AG04449 (cell line): ENCODE data around the gene ANKRD13B.

ENCODE experiments used
- CTCF ChIA-PET: fragments of 350-600 bp; formaldehyde crosslinking; extraction: SDS; loops from one replicate; lab custom pipeline; 2021; ENCODE audit warnings: antibody characterized with exemption; lab: Yijun Ruan, JAX
- POLR2A ChIA-PET: fragments of 400-600, 350-600 bp; formaldehyde crosslinking; extraction: SDS; loops from one replicate; lab custom pipeline; 2020; ENCODE audit warnings: antibody characterized with exemption, inconsistent platforms; lab: Yijun Ruan, JAX
- DNase-seq: peaks from one replicate; pipeline ENCODE4 v3.0.0-alpha.2; 2010; ENCODE audit warnings: low read depth, low spot score
- H3K4me3 ChIP-seq: 2 replicates; pipeline ENCODE4 v1.5.1; 2011; ENCODE audit warnings: low read depth, mild to moderate bottlenecking, control low read depth, low read length
- TF ChIP-seq, protein P1 (sequence below): IDR thresholded peaks from one replicate; pipeline ENCODE4 v1.5.1; 2011; ENCODE audit warnings: mild to moderate bottlenecking, moderate library complexity, low read length, control low read depth, inconsistent platforms; ENCODE audit not compliant: insufficient read depth; ENCODE audit errors: missing control alignments

Gene ANKRD13B

GRCh38 chr17:29588562-29589411 is 4.1 kb upstream of the ANKRD13B start:
- no peak for DNase-seq
- TF ChIP-seq, protein P1, sequence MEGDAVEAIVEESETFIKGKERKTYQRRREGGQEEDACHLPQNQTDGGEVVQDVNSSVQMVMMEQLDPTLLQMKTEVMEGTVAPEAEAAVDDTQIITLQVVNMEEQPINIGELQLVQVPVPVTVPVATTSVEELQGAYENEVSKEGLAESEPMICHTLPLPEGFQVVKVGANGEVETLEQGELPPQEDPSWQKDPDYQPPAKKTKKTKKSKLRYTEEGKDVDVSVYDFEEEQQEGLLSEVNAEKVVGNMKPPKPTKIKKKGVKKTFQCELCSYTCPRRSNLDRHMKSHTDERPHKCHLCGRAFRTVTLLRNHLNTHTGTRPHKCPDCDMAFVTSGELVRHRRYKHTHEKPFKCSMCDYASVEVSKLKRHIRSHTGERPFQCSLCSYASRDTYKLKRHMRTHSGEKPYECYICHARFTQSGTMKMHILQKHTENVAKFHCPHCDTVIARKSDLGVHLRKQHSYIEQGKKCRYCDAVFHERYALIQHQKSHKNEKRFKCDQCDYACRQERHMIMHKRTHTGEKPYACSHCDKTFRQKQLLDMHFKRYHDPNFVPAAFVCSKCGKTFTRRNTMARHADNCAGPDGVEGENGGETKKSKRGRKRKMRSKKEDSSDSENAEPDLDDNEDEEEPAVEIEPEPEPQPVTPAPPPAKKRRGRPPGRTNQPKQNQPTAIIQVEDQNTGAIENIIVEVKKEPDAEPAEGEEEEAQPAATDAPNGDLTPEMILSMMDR, result no peak
- ChIA-PET CTCF (interaction anchor here (1.0 to 20.8 kb wide), 10 partner anchors 8 to 342 kb away, joined by 3 to 210 read pairs (median 8); partner anchors contain the start of genes ABHD15, SSH2 and TP53I13), POLR2A (interaction anchor here (1.0 to 1.7 kb wide), 4 partner anchors 13 to 51 kb away, joined by 3 to 5 read pairs (median 4); no protein-coding TSS in a partner anchor)
- H3K4me3 ChIP-seq, result peak overlapping the region; percentile 82

DNA sequence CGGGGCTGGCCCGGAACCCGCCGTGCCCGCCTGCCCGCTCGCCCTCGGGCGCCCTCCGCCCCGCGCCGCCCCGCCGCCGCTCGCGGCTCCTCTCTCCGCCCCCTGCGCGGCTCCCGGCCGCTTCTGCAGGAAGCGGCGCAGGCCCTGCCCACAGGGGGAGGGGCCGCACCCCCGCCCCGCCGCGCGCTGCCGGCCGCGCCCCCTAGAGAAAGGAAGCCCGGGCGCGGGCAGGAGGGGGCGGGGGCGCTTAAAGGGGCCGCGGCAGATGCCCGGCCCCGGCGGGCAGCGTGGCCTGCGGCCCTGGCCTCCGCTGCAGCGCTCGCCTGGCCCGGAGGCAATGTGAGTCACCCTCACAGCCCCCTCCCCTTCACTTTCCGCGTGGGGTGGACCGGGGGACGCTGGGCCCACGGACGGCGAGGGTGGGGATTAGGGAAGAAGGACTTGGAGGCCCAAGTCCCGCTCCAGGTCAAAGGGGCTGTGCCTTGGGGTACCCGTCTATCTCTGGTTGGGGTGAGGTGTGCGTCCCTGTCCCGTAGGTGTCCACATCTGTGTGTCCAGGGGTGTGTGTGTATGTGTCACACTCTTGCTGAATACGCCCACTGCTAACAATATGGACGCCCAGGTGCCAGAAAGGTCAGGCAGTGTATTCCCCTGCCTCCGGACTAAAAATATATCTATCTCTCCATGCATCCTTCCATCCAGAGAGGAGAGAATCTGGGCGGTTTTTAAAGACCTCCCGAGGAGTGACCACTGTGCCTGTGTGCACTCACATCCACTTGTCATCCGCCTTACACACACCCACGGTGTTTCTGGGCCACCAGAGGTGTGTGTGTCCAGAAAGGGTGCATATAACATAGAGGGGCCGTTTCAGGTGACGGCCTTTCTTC is 3.2 kb upstream of the ANKRD13B start, which contains the start of gene GIT1:
GIT1 (minus strand) TSS at position 125 of the 887 bp plus-strand sequence. CDS start 270 bp downstream, outside the sequence.
- CTCF ChIA-PET, result interaction anchor here (0.9 to 20.8 kb wide), 7 partner anchors 9 to 499 kb away, joined by 3 to 210 read pairs (median 23); partner anchors contain the start of gene TP53I13
- TF ChIP-seq, protein P1, result no peak
- peak within 1 kb of the TSS; percentile 82 for H3K4me3 ChIP-seq
- POLR2A ChIA-PET, result no interaction called here
- no peak for DNase-seq

DNA sequence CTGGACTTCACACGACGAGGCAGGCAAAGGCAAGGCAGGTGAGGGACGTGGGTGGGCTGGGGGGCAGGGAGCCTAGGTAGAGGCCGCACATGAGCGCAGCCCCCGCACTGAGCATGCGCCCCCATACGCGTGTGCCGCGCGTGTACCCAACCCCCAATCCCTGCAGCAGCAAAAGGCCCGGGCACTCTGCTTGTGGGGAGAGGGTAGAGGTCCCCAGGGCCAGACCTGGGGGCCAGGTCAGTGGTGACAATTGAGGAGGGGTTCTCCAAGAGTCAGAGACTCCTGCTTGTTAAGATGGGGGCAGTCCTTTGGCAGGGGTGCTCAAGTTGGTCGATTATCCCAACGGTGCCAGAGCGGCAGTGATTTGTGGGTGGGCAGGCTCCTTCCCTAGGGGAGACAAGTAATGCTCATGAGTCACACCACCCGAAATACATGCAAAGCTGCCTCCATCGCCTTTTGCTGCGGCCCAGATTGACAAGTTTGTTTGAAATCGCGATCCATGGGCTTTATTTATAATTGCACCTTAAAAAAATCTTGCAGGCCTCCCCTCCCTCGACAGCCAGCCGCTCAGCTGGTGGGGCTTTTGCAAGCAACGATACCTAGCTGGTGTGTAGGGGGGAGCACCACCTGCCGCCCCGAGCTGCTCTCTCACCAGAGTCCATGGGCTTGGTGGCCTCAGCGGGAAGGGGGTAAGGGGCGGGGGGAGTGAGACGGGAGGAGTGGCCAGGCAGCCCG is 2.4 kb upstream of the ANKRD13B start:
- CTCF ChIA-PET, result interaction anchor here (0.7 to 5.0 kb wide), 13 partner anchors 10 to 498 kb away, joined by 3 to 103 read pairs (median 10); partner anchors contain the start of gene ABHD15
- no peak for DNase-seq
- H3K4me3 ChIP-seq, result peak overlapping the region; percentile 59
- POLR2A ChIA-PET, result interaction anchor here (1.0 kb wide), 1 partner anchor 21 kb away, joined by 3 read pairs; no protein-coding TSS in a partner anchor
- TF ChIP-seq, protein P1, result no peak

GRCh38 chr17:29591146-29591736 is 1.7 kb upstream of the ANKRD13B start:
- ChIA-PET POLR2A (interaction anchor here (0.5 to 1.0 kb wide), 2 partner anchors 22 to 297 kb away, joined by 3 read pairs; no protein-coding TSS in a partner anchor), CTCF (interaction anchor here (0.7 to 5.0 kb wide), 18 partner anchors 9 to 501 kb away, joined by 3 to 103 read pairs (median 10); partner anchors contain the start of gene ABHD15)
- TF ChIP-seq, protein P1, result no peak
- peak overlapping the region; percentile 59 for H3K4me3 ChIP-seq
- DNase-seq, result no peak

- CTCF ChIA-PET, result interaction anchor here (0.6 to 5.0 kb wide), 22 partner anchors 9 to 501 kb away, joined by 3 to 103 read pairs (median 6); partner anchors contain the start of genes ABHD15 and SSH2
- TF ChIP-seq, protein P1, result peak; percentile 99
- no peak for DNase-seq
- POLR2A ChIA-PET, result interaction anchor here (0.5 to 1.0 kb wide), 2 partner anchors 22 to 297 kb away, joined by 3 read pairs; no protein-coding TSS in a partner anchor
- H3K4me3 ChIP-seq, result peak overlapping the region; percentile 59
Observed at GRCh38 chr17:29591737-29592608, 959 bp upstream of the ANKRD13B start.
